Measurements from ENCODE around the gene USP14. TPM values are rescaled to one million over a fixed set of nuclear protein-coding genes. Genes with fewer than 3 reads are reported as not detected.
"Not testable (repeated sequence)": the region's sequence is repeated elsewhere in the genome, so short reads cannot be mapped to it uniquely, and the experiment has no call there.

Gene USP14
- total RNA-seq, 1 experiment from 2014 or later: 56.1 TPM

DNA sequence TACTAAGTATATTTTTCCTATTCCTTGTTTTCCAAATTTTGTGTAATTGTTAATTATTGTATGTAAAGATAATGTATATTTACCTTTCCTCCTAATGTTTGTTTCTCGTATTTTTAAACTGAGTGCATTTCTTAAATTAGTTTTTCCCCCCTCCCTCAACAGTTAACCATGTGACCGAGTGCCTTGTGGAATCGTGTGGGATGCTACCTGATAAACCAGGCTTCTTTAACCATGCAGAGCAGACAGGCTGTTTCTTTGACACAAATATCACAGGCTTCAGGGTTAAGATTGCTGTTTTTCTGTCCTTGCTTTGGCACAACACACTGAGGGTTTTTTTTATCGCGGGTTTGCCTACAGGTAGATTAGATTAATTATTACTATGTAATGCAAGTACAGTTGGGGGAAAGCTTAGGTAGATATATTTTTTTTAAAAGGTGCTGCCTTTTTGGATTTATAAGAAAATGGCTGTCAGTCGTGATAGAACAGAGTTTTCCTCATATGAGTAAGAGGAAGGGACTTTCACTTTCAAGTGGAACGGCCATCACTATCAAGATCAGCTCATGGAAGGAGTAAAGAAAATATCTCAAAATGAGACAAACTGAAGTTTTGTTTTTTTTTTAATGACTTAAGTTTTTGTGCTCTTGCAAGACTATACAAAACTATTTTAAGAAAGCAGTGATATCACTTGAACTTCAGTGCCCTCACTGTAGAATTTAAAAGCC, 37.7 kb upstream of the USP14 start:
- H3K9me2 ChIP-seq (ENCODE audit: insufficient read depth); H3K4me2 ChIP-seq (ENCODE audit: low read length); H3K36me3 ChIP-seq (ENCODE audit: control insufficient read depth in 1 of 2, insufficient read depth in 2 of 2, low read length in 2 of 2); H2AFZ ChIP-seq (ENCODE audit: low read depth, low read length, poor library complexity, severe bottlenecking); H3K9me3 ChIP-seq (ENCODE audit: control insufficient read depth in 1 of 2, insufficient read depth in 1 of 2, low read depth in 1 of 2, low read length in 2 of 2); POLR2A ChIA-PET; H3K27me3 ChIP-seq (ENCODE audit: insufficient read depth, low read length); DNase-seq (ENCODE audit: low read depth, low spot score); BruUV-seq (replicated peaks); H3K9ac ChIP-seq (ENCODE audit: low read length); H3K79me2 ChIP-seq (ENCODE audit: insufficient read depth, low read length); CTCF ChIA-PET; H4K20me1 ChIP-seq (ENCODE audit: insufficient read depth); RAD21 ChIA-PET (ENCODE audit: low non-redundant PET in 1 of 2, low total read pairs in 2 of 2, uncharacterized antibody in 2 of 2, unreplicated experiment in 2 of 2); ATAC-seq; H3K4me1 ChIP-seq (ENCODE audit: control insufficient read depth in 1 of 2, insufficient read depth in 2 of 2, low read length in 2 of 2); H3K4me3 ChIP-seq (replicated peaks in 1 of 2; ENCODE audit: low read depth in 1 of 2, low read length in 2 of 2); intact Hi-C loops (cut with micrococcal nuclease); H3K27ac ChIP-seq (ENCODE audit: low read depth, low read length): not testable (repeated sequence)

DNA sequence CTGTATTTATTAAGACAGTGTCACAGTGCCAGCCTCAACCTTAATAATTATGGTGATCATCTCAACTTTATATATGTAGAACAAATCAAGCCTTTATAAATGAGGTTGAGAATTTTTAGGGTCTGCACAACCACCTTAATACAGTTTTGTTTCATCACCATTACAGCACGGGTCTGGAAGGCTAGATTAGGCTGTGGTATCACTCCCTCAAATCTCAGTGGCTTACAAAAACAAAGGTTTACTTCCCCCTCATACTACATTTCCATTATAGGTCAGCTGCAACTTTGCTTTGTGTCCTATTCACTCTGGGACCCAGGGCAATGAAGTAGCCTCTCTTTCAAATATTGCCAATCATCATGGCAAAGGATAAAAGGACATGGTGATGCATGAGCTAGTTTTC, 23.3 kb upstream of the USP14 start:
- ChIA-PET CTCF (no interaction called here), RAD21 (ENCODE audit: low non-redundant PET in 1 of 2, low total read pairs in 2 of 2, uncharacterized antibody in 2 of 2, unreplicated experiment in 2 of 2) (no interaction called here), POLR2A (no interaction called here)
- no peaks in the 10 kb centered on the region for H3K9me3 ChIP-seq (ENCODE audit: control insufficient read depth in 1 of 2, insufficient read depth in 1 of 2, low read depth in 1 of 2, low read length in 2 of 2)
- DNase-seq (ENCODE audit: low read depth, low spot score): no peak
- H3K36me3 ChIP-seq (ENCODE audit: control insufficient read depth in 1 of 2, insufficient read depth in 2 of 2, low read length in 2 of 2): no peaks in the 10 kb centered on the region
- no peaks in the 10 kb centered on the region for H3K4me1 ChIP-seq (ENCODE audit: control insufficient read depth in 1 of 2, insufficient read depth in 2 of 2, low read length in 2 of 2)
- no peaks in the 10 kb centered on the region for H3K9me2 ChIP-seq (ENCODE audit: insufficient read depth)
- H3K9ac ChIP-seq (ENCODE audit: low read length): no peak overlapping the region
- intact Hi-C loops (cut with micrococcal nuclease): no loop called here
- no TSS peak for BruUV-seq (replicated peaks)
- TF ChIP-seq EZH2 (IDR thresholded peaks at IDR 0.05) (no peak), JUND (IDR thresholded peaks at IDR 0.05) (no peak), ZFX (IDR thresholded peaks at IDR 0.05) (no peak), POLR2A (IDR thresholded peaks at IDR 0.05; ENCODE audit: borderline replicate concordance, extremely low read depth, insufficient read depth, insufficient read length) (no peak), EGR1 (IDR thresholded peaks at IDR 0.05; ENCODE audit: low read depth) (no peak), RAD21 (IDR thresholded peaks at IDR 0.05; ENCODE audit: low read depth) (no peak), POLR2AphosphoS5 (IDR thresholded peaks at IDR 0.05; ENCODE audit: low read depth, low read length) (no peak)
- TF ChIP-seq, protein P1, sequence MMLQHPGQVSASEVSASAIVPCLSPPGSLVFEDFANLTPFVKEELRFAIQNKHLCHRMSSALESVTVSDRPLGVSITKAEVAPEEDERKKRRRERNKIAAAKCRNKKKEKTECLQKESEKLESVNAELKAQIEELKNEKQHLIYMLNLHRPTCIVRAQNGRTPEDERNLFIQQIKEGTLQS (IDR thresholded peaks at IDR 0.05): no peak
- TF ChIP-seq, protein P2, sequence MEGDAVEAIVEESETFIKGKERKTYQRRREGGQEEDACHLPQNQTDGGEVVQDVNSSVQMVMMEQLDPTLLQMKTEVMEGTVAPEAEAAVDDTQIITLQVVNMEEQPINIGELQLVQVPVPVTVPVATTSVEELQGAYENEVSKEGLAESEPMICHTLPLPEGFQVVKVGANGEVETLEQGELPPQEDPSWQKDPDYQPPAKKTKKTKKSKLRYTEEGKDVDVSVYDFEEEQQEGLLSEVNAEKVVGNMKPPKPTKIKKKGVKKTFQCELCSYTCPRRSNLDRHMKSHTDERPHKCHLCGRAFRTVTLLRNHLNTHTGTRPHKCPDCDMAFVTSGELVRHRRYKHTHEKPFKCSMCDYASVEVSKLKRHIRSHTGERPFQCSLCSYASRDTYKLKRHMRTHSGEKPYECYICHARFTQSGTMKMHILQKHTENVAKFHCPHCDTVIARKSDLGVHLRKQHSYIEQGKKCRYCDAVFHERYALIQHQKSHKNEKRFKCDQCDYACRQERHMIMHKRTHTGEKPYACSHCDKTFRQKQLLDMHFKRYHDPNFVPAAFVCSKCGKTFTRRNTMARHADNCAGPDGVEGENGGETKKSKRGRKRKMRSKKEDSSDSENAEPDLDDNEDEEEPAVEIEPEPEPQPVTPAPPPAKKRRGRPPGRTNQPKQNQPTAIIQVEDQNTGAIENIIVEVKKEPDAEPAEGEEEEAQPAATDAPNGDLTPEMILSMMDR (IDR thresholded peaks at IDR 0.05 in 2 of 3, conservative IDR thresholded peaks at IDR 0.05 in 1 of 3; ENCODE audit: borderline replicate concordance in 1 of 3, insufficient read depth in 1 of 3, low read depth in 2 of 3, low read length in 2 of 3): no peak
- H3K27me3 ChIP-seq (ENCODE audit: insufficient read depth, low read length): no peaks in the 10 kb centered on the region
- H3K4me2 ChIP-seq (ENCODE audit: low read length): no peak overlapping the region
- H3K27ac ChIP-seq (ENCODE audit: low read depth, low read length): no peak overlapping the region
- ATAC-seq: no peak
- H2AFZ ChIP-seq (ENCODE audit: low read depth, low read length, poor library complexity, severe bottlenecking): no peak overlapping the region
- no peak overlapping the region for H3K4me3 ChIP-seq (replicated peaks in 1 of 2; ENCODE audit: low read depth in 1 of 2, low read length in 2 of 2)
- no peaks in the 10 kb centered on the region for H3K79me2 ChIP-seq (ENCODE audit: insufficient read depth, low read length)
- no peaks in the 10 kb centered on the region for H4K20me1 ChIP-seq (ENCODE audit: insufficient read depth)
